Gastrocnemius medialis (tissue), 4 donors: Measurements from ENCODE around the gene CEP78. TPM values are rescaled to one million over a fixed set of nuclear protein-coding genes. Genes with fewer than 3 reads are reported as not detected.

Experiments used
- ATAC-seq, 2 donors: fragments of 150-250 bp; one replicate each; pipeline ENCODE4 v1.9.1; 2016
- DNase-seq, 2 donors: peaks; one replicate each; pipeline ENCODE4 v3.0.0-alpha.2; 2019
- H3K27ac ChIP-seq, 4 donors: fragments of 200-600 bp; sonication (generic); 1 replicate in 1 of 4; 2 replicates in 3 of 4; pipeline ENCODE4 v1.5.1; 2016 to 2018; ENCODE audit warnings: mild to moderate bottlenecking in 2 of 4, moderate library complexity in 1 of 4
- H3K27me3 ChIP-seq, 3 donors: fragments of 200-600 bp; sonication (generic) in 2 of 3; 1 replicate in 1 of 3; 2 replicates in 2 of 3; pipeline versions ENCODE4 v1.5.1 to v1.6.0; 2016 to 2019; ENCODE audit warnings: mild to moderate bottlenecking in 1 of 3, moderate library complexity in 1 of 3
- H3K36me3 ChIP-seq, 2 donors: fragments of 200-600 bp; sonication (generic) in 1 of 2; one replicate each; pipeline ENCODE4 v1.5.1; 2017 to 2018
- H3K4me1 ChIP-seq, 2 donors: fragments of 200-600 bp; sonication (generic) in 1 of 2; one replicate each; pipeline ENCODE4 v1.5.1; 2016 to 2017; ENCODE audit warnings: mild to moderate bottlenecking in 2 of 2
- H3K4me3 ChIP-seq, 4 donors: fragments of 200-600 bp; sonication (generic) in 3 of 4; 1 replicate in 1 of 4; 2 replicates in 3 of 4; pipeline ENCODE4 v1.5.1; 2016 to 2019; ENCODE audit warnings: mild to moderate bottlenecking in 2 of 4
- H3K9me3 ChIP-seq, 3 donors: fragments of 200-600 bp; sonication (generic) in 2 of 3; 1 replicate in 1 of 3; 2 replicates in 2 of 3; pipeline ENCODE4 v1.5.1; 2016 to 2019
- POLR2A ChIP-seq, 2 donors: fragments of 450-650 bp; IDR thresholded peaks; one replicate each; pipeline ENCODE4 v1.6.1; 2017; ENCODE audit warnings: antibody characterized with exemption in 2 of 2, mild to moderate bottlenecking in 2 of 2, moderate library complexity in 2 of 2
- in situ Hi-C, 4 donors: fragments of 200-750 bp; cut with MboI; loops; one replicate each; pipeline versions ENCODE4 v1.15.0 to v1.8.0; 2017; ENCODE audit warnings: low sequenced_read_pairs in 4 of 4
- intact Hi-C: fragments of 100-400 bp; cut with DNase I; formaldehyde crosslinking; loops from one replicate; pipeline ENCODE4 v1.15.1; 2023; ENCODE audit warnings: low total_unique reads
- total RNA-seq, 4 donors: library from RNA; depleted of rRNA; stranded (reverse); fragments of >200 nt; gene quantifications; one replicate each; pipeline versions ENCODE4 v1.1.0 to v1.2.3, GENCODE V29; 2016
- TF ChIP-seq, protein P1 (sequence below), 5 experiments: fragments of 450-650 bp in 3 of 5; fragments of 200-600 bp in 2 of 5; sonication (generic) in 2 of 5; IDR thresholded peaks in 4 of 5; conservative IDR thresholded peaks in 1 of 5; 1 replicate in 4 of 5; 2 replicates in 1 of 5; pipeline ENCODE4 v1.5.1; 2016 to 2019; ENCODE audit warnings: antibody characterized with exemption in 5 of 5, mild to moderate bottlenecking in 3 of 5, moderate library complexity in 3 of 5

Gene CEP78
- total RNA-seq, 4 donors from 2014 or later, result 2.1 to 2.8 (median 2.5) TPM

DNA sequence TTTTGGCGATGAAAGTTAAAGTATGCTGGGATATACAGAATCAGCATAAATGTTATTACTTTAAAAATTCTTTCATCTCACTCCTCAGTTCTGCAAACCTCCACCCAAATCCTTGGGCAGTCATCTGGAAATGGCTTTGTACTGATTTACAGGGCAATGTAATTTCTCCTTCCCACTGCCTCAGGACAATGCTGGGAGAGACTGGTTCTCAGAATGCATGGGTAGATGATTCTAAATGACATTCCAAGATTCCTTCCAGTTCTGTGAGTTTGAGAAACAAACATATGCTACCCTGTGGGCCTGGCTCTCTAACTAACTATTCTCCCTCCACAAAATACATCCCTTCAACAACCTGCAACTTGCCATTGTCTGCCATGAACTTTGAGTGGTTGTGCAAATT lies 53.6 kb downstream of the CEP78 start:
- intact Hi-C loops, result no loop called here

DNA sequence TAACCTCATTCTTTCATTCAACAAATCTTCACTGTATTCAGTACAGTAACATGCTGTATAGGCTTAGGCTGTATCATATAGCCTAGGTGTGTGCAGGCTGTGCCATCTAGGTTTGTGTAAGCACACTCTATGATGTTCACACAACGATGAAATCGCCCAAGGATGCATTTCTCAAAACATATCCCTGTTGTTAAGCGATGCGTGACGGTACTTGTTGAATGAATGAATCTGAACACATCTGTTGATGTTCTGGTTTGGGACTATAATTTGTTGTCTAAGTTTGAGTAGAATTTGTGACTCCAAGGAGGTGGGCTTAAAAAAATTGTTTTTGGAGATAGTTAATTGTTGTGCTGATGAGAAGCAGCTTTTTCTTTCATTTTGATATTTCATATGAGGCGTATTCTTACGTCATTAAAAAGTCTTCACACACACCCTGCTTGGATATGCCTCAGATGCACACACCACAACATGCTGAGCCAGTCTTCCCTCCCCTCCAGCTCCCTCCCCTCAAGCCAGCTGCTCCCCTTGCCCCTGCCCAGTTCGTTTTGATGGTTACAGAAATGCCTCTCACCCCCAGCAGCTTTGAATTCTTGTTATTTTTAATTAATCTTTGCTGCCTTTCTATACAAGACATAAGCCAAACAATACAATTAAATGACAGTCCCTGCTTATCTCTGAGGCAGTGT lies 55.5 kb downstream of the CEP78 start:
- Histone ChIP-seq H3K27me3 (peaks cover 0 to 6% (median under 1%) of the 10 kb centered on the region in 3 donors), H3K4me1 (peaks cover 0 to under 1% of the 10 kb centered on the region in 2 donors), H3K4me3 (no peak overlapping the region), H3K27ac (no peak overlapping the region), H3K36me3 (no peaks in the 10 kb centered on the region), H3K9me3 (no peaks in the 10 kb centered on the region)
- in situ Hi-C loops, result no loop called here
- intact Hi-C loops, result no loop called here
- DNase-seq, result no peak
- TF ChIP-seq POLR2A (IDR thresholded peaks at IDR 0.05), result no peak
- TF ChIP-seq, protein P1, sequence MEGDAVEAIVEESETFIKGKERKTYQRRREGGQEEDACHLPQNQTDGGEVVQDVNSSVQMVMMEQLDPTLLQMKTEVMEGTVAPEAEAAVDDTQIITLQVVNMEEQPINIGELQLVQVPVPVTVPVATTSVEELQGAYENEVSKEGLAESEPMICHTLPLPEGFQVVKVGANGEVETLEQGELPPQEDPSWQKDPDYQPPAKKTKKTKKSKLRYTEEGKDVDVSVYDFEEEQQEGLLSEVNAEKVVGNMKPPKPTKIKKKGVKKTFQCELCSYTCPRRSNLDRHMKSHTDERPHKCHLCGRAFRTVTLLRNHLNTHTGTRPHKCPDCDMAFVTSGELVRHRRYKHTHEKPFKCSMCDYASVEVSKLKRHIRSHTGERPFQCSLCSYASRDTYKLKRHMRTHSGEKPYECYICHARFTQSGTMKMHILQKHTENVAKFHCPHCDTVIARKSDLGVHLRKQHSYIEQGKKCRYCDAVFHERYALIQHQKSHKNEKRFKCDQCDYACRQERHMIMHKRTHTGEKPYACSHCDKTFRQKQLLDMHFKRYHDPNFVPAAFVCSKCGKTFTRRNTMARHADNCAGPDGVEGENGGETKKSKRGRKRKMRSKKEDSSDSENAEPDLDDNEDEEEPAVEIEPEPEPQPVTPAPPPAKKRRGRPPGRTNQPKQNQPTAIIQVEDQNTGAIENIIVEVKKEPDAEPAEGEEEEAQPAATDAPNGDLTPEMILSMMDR (IDR thresholded peaks at IDR 0.05 in 4 of 5, conservative IDR thresholded peaks at IDR 0.05 in 1 of 5), result no peak
- ATAC-seq, result no peak

More for the DNA sequence above, 53.6 kb downstream of the CEP78 start:
- Histone ChIP-seq H3K27me3 (no peaks in the 10 kb centered on the region), H3K4me3 (no peak overlapping the region), H3K36me3 (no peaks in the 10 kb centered on the region), H3K4me1 (no peaks in the 10 kb centered on the region), H3K27ac (no peak overlapping the region), H3K9me3 (no peaks in the 10 kb centered on the region)
- in situ Hi-C loops, result no loop called here
- DNase-seq (no peak), ATAC-seq (no peak)
- TF ChIP-seq, protein P1 (IDR thresholded peaks at IDR 0.05 in 4 of 5, conservative IDR thresholded peaks at IDR 0.05 in 1 of 5), result no peak
- TF ChIP-seq POLR2A (IDR thresholded peaks at IDR 0.05), result no peak

DNA sequence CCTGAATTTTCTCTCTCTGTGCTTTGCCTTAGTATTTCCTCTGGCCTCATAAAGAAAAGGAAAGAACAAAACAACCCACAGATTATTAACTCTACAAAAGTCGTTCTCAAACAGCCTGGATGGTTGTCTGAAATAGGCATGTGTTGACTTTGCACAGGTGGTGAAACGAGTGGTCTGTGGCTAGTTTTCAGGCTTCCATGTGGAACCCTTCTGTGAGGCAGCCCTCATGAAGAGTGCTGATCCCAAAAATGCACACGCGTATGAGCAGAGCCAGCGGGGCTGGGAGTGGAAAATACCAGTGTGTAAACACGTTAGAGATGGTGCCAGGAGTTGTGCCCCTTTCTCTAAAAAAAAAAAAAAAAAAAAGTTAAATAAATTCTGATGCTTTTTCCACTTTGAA lies 56.2 kb downstream of the CEP78 start:
- intact Hi-C loops, result no loop called here
- H3K27me3 ChIP-seq, result peaks cover 2 to 12% (median 7%) of the 10 kb centered on the region in 3 donors
- in situ Hi-C loops, result no loop called here
- no peak for TF ChIP-seq POLR2A (IDR thresholded peaks at IDR 0.05)
- TF ChIP-seq, protein P1 (IDR thresholded peaks at IDR 0.05 in 4 of 5, conservative IDR thresholded peaks at IDR 0.05 in 1 of 5), result no peak
- H3K27ac ChIP-seq, result no peak overlapping the region
- no peaks in the 10 kb centered on the region for H3K36me3 ChIP-seq
- no peak for DNase-seq
- ATAC-seq, result no peak
- H3K4me3 ChIP-seq, result no peak overlapping the region
- no peaks in the 10 kb centered on the region for H3K9me3 ChIP-seq
- H3K4me1 ChIP-seq, result peaks cover 0 to 6% of the 10 kb centered on the region in 2 donors

DNA sequence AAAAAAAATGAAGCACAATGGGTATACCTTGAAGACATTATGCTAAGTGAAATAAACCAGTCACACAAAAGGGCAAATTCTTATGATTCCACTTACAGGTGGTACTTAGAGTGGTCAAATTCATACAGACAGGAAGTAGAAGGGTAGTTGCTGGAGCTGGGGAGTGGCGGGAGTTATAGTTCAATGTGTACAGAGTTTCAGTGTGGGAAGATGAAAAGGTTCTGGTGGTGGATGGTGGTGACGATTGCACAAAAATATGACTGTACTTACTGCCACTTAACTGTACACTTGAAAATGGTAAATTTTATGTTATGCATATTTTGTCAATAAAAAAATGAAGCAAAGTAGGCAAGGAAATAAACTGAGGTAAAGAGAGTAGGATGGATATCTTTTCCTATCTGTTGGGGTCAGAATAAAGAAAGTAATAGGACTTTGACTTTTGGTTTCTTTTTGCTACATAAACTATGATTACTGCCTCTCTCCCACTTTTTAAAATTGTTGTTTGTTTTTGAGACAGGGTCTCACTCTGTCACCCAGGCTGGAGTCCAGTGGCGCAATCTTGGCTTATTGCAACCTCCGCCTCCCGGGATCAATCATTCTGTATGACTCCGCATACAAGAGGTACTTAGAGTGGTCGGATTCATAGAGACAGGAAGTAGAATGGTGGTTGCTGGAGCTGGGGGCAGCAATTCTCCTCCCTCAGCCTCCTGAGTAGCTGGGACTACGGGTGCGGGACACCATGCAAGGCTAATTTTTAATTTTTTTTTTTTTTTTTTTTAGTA lies 57.0 kb downstream of the CEP78 start:
- peaks cover 11 to 21% (median 14%) of the 10 kb centered on the region in 3 donors for H3K27me3 ChIP-seq
- H3K27ac ChIP-seq, result no peak overlapping the region
- ATAC-seq, result no peak
- H3K36me3 ChIP-seq, result no peaks in the 10 kb centered on the region
- in situ Hi-C loops (no loop called here), intact Hi-C loops (no loop called here)
- H3K4me1 ChIP-seq, result peaks cover 6 to 13% of the 10 kb centered on the region in 2 donors
- TF ChIP-seq POLR2A (IDR thresholded peaks at IDR 0.05), result no peak
- TF ChIP-seq, protein P1 (IDR thresholded peaks at IDR 0.05 in 4 of 5, conservative IDR thresholded peaks at IDR 0.05 in 1 of 5), result no peak
- no peak for DNase-seq
- no peaks in the 10 kb centered on the region for H3K9me3 ChIP-seq
- H3K4me3 ChIP-seq, result no peak overlapping the region
